ENCODE data around the gene NOS1AP. TPM values are rescaled to one million over a fixed set of nuclear protein-coding genes. Genes with fewer than 3 reads are reported as not detected.

NOS1AP gene
- total RNA-seq, 1 donor from 2014 or later = 2.0 TPM

GRCh38 chr1:162023547-162024501 lies 45.7 kb upstream of the NOS1AP start, which contains the start of gene OLFML2B:
TSS of gene OLFML2B (minus strand) at chr1:162023869. CDS start at chr1:162023430, 439 bp downstream.
- Histone ChIP-seq H3K4me3 (peak within 1 kb of the TSS; percentile 59 to 63), H3K27me3 (no peaks in the 10 kb centered on the region), H3K9me3 (no peaks in the 10 kb centered on the region), H3K36me3 (no peaks in the 10 kb centered on the region), H3K27ac (peak within 1 kb of the TSS; percentile 71), H3K4me1 (peaks cover 15% of the 10 kb centered on the region)
- DNase-seq (ENCODE audit: extremely low spot score in 2 of 2) = peak in 1 of 2 donors; percentile 85
- intact Hi-C loops (cut with DNase I) = loop anchor here (10.0 kb wide), 2 partner anchors 69 to 159 kb away; no protein-coding TSS in a partner anchor
- TF ChIP-seq CTCF (IDR thresholded peaks at IDR 0.05) = peak in 1 of 3 experiments; percentile 7
- TF ChIP-seq POLR2A (IDR thresholded peaks at IDR 0.05) = no peak
- TF ChIP-seq POLR2AphosphoS5 (IDR thresholded peaks at IDR 0.05; ENCODE audit: insufficient read depth in 1 of 2, low read depth in 1 of 2) = peak in 1 of 2 donors; percentile 31

GRCh38 chr1:162025541-162025940 lies 44.0 kb upstream of the NOS1AP start:
- intact Hi-C loops (cut with DNase I) = loop anchor here (10.0 kb wide), 2 partner anchors 71 to 161 kb away; no protein-coding TSS in a partner anchor
- TF ChIP-seq POLR2AphosphoS5 (IDR thresholded peaks at IDR 0.05; ENCODE audit: insufficient read depth in 1 of 2, low read depth in 1 of 2) (no peak), POLR2A (IDR thresholded peaks at IDR 0.05) (no peak), CTCF (IDR thresholded peaks at IDR 0.05) (no peak)
- H3K27me3 ChIP-seq = no peaks in the 10 kb centered on the region

GRCh38 chr1:162026881-162027280 lies 42.6 kb upstream of the NOS1AP start:
- peaks cover 6% of the 10 kb centered on the region for H3K4me1 ChIP-seq
- no peak overlapping the region for H3K4me3 ChIP-seq
- H3K27me3 ChIP-seq = no peaks in the 10 kb centered on the region
- H3K9me3 ChIP-seq = no peaks in the 10 kb centered on the region
- intact Hi-C loops (cut with DNase I) = loop anchor here (10.0 kb wide), 2 partner anchors 72 to 162 kb away; no protein-coding TSS in a partner anchor
- no peak overlapping the region for H3K27ac ChIP-seq
- H3K36me3 ChIP-seq = no peaks in the 10 kb centered on the region
- no peak for TF ChIP-seq POLR2A (IDR thresholded peaks at IDR 0.05)
- no peak for TF ChIP-seq POLR2AphosphoS5 (IDR thresholded peaks at IDR 0.05; ENCODE audit: insufficient read depth in 1 of 2, low read depth in 1 of 2)
- TF ChIP-seq CTCF (IDR thresholded peaks at IDR 0.05) = no peak
- no peak for DNase-seq (ENCODE audit: extremely low spot score in 2 of 2)

More at GRCh38 chr1:162025541-162025940, 44.0 kb upstream of the NOS1AP start:
- Histone ChIP-seq H3K36me3 (no peaks in the 10 kb centered on the region), H3K4me1 (peaks cover 6% of the 10 kb centered on the region), H3K9me3 (no peaks in the 10 kb centered on the region), H3K27ac (no peak overlapping the region), H3K4me3 (no peak overlapping the region)
- DNase-seq (ENCODE audit: extremely low spot score in 2 of 2) = peak in 1 of 2 donors; percentile 11

GRCh38 chr1:162028726-162029125 lies 40.8 kb upstream of the NOS1AP start:
- TF ChIP-seq POLR2A (IDR thresholded peaks at IDR 0.05) (no peak), POLR2AphosphoS5 (IDR thresholded peaks at IDR 0.05; ENCODE audit: insufficient read depth in 1 of 2, low read depth in 1 of 2) (no peak)
- intact Hi-C loops (cut with DNase I) = loop anchor here (10.0 kb wide), 2 partner anchors 74 to 164 kb away; no protein-coding TSS in a partner anchor
- H3K27me3 ChIP-seq = no peaks in the 10 kb centered on the region

GRCh38 chr1:162029157-162029556 lies 40.3 kb upstream of the NOS1AP start:
- intact Hi-C loops (cut with DNase I) = loop anchor here (10.0 kb wide), 2 partner anchors 74 to 164 kb away; no protein-coding TSS in a partner anchor
- Histone ChIP-seq H3K27me3 (no peaks in the 10 kb centered on the region), H3K27ac (no peak overlapping the region), H3K4me3 (no peak overlapping the region), H3K4me1 (no peaks in the 10 kb centered on the region), H3K36me3 (no peaks in the 10 kb centered on the region), H3K9me3 (no peaks in the 10 kb centered on the region)
- TF ChIP-seq CTCF (IDR thresholded peaks at IDR 0.05) = no peak
- TF ChIP-seq POLR2AphosphoS5 (IDR thresholded peaks at IDR 0.05; ENCODE audit: insufficient read depth in 1 of 2, low read depth in 1 of 2) = no peak
- no peak for TF ChIP-seq POLR2A (IDR thresholded peaks at IDR 0.05)
- DNase-seq (ENCODE audit: extremely low spot score in 2 of 2) = no peak

More at GRCh38 chr1:162028726-162029125, 40.8 kb upstream of the NOS1AP start:
- Histone ChIP-seq H3K9me3 (no peaks in the 10 kb centered on the region), H3K4me1 (no peaks in the 10 kb centered on the region), H3K36me3 (no peaks in the 10 kb centered on the region), H3K27ac (no peak overlapping the region), H3K4me3 (no peak overlapping the region)
- no peak for DNase-seq (ENCODE audit: extremely low spot score in 2 of 2)

All from vagina (tissue), 2 donors.